LNCAP (cell line): ENCODE results near the gene WWOX.

Experiments used
- TF ChIP-seq, protein P1 (sequence below): fragments of 450-650 bp; IDR thresholded peaks from 2 replicates; pipeline ENCODE4 v1.5.1; 2017; ENCODE audit warnings: mild to moderate bottlenecking

WWOX gene

GRCh38 chr16:78099271-78100111 lies at the start of gene WWOX:
Gene WWOX, plus strand, starts transcription at chr16:78099654.
- TF ChIP-seq, protein P1, sequence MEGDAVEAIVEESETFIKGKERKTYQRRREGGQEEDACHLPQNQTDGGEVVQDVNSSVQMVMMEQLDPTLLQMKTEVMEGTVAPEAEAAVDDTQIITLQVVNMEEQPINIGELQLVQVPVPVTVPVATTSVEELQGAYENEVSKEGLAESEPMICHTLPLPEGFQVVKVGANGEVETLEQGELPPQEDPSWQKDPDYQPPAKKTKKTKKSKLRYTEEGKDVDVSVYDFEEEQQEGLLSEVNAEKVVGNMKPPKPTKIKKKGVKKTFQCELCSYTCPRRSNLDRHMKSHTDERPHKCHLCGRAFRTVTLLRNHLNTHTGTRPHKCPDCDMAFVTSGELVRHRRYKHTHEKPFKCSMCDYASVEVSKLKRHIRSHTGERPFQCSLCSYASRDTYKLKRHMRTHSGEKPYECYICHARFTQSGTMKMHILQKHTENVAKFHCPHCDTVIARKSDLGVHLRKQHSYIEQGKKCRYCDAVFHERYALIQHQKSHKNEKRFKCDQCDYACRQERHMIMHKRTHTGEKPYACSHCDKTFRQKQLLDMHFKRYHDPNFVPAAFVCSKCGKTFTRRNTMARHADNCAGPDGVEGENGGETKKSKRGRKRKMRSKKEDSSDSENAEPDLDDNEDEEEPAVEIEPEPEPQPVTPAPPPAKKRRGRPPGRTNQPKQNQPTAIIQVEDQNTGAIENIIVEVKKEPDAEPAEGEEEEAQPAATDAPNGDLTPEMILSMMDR, result peak; percentile 99; the same call in 1 of the 2 replicates

DNA sequence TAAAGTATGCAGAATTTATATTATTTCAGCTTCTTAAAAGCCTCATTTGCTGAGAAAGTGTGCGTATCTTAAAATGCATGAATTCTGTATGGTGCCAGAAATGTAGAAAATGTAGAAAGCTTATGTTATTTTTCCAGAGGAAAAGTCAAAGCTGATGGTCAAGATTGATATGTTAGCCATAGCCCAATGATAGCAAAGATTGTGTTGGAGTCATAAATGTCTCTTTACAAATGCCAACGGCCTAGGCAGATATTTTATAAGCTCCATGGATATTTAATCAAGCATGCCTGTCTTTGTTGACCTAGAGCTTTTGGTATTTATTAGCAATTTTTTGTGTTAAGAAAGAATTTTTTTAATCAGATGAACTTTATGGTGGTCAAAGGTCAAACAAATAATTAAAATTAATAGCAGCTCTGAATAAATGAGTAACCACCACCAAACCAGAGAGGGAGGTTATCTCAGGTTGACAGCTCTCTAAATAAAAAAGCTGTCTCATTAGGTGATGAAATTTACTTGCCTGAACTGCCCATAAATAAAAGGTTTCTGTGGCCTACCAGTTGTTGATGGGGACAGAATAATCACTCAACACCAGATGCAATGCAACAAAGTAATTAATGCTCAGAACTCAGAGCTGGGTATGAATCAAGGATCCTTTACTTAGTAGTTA lies 48.6 kb upstream of the WWOX start:
- TF ChIP-seq, protein P1, result no peak

- TF ChIP-seq, protein P1, result no peak
Measured at GRCh38 chr16:78057803-78058564, 41.5 kb upstream of the WWOX start.

- TF ChIP-seq, protein P1, result peak; percentile 21; the same call in 1 of the 2 replicates
Measured at GRCh38 chr16:78060295-78060694, 39.2 kb upstream of the WWOX start.

GRCh38 chr16:78060809-78061208 lies 38.6 kb upstream of the WWOX start:
- TF ChIP-seq, protein P1, result no peak

GRCh38 chr16:78065319-78065718 lies 34.1 kb upstream of the WWOX start:
- TF ChIP-seq, protein P1, result no peak

GRCh38 chr16:78069913-78070312 lies 29.5 kb upstream of the WWOX start:
- TF ChIP-seq, protein P1, result no peak
